Fibroblast of the conjunctiva (primary cell): ENCODE data around the gene MIEF1.

Experiments used
- DNase-seq: peaks from one replicate; pipeline ENCODE4 v3.0.0-alpha.2; 2010; ENCODE audit warnings: low read depth

The MIEF1 gene

DNA sequence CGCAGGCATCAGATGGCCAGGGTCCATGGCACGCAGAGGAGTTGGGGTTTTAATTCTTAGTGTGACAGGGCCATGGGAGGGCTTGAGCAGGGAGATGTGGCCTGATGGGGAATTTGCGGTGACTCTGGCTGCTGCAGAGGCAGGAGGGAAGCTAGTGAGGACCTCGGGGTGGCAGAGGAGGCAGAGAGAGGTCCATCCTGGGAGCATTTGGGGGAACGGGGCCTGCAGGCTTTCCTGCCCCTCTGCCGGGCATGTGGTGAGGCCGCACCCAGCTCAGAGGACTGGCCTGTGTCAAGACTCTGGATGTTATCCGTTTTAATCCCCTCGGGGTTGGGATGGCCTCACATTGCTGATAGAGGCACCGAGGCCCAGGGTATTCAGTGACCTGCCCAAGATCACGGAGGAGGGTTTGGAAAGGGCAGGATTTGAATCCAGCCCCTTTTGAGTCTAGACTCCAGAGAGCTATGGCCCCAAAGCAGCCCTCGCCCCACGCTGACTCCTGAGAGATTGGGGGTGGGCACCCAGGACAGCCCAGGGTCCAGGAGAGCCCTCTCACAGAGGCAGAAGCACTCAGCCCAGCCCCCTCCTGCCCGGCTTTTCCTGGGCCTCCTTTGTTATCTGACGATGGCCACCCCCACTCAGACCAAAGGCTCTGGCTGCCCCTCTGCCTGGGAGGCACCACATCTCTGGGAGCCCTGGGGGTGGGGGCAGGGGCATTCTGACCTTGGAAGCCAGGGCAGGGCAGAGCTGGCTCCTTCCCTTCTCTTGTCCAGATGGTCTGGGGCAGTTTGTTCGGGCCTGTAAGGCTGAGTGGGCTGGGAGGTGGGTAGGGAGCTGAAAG lies 31.4 kb upstream of the MIEF1 start:
- DNase-seq = no peak

DNA sequence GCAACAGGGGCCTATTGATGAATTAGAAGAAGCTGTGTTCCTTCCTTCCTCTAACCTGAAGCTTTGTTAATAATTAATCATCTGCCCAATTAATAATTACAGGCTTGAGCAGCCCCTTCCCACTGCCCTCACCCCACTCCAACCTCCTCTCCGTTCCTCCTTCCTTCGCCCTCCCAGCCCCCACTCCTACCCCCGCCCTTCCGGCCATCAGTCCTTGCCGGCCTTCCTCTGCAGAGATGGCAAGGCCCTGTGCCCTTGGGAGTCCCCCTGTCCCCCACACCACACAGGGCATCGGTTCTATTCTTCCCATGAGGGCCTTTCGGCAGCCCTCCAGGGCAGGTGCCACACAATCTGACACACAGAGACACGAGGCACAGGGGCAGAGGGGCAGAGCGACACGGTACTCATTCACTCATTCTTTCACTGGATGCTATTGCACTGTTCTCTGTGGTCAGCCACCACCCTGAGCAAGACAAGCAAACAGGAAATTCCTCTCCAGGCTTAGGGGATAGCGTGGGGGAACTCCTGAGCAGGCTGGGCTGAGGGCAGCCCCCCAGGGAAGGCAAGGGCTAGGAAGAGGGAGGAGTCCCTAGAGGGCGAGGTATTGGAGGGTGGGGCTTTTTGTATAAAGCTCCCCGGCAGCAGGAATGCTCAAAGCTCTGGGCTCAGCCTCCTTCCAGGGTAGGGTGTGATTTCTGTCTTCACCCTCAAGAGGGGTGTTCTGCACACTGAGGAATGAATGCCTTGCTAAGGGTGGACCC lies 30.5 kb upstream of the MIEF1 start:
- no peak for DNase-seq

DNA sequence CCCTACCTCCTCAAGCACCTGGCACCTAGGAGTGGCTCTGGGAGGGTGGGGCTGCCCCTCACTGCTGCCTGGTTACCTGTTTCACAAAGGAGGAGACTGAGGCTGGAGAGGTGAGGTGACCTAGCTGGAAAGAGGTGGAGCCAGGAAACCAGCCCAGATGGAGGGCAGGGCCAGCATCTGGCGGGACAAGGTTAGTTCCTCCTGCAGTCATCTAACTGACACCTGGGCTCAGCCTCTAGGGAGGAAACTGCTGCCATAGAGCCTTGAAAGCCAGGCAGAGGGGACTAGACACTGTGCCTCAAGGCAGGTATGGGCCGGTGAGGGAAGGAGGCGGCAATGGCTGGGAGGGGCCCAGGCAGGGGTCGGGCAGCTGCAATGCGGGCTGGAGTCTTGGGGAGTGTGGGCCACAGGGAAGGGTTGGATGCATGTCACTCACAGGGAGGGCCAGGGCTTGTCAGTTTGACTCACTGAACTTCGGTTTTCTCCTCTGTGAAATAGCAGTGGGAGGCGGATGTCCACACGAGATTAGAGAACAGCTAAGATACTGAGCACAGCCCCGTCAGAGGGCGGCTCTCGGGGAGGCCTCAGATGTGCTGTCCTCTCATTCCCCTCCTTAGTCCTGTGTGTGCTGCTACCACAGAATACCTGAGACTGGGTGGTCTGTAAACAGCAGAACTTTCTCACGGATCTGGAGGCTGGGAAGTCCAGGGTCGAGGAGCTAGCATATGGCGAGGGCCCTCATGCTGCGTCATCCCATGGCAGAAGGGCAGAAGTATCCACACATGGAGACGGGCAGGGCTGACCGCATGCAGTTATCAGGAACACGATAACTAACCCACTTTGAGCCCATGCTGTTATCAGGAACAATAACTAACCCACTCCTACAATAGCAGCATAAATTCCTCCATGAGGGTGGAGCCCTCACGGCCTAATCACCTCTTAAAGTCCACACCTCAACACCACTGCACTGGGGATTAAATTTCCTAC lies 29.2 kb upstream of the MIEF1 start:
- no peak for DNase-seq

DNA sequence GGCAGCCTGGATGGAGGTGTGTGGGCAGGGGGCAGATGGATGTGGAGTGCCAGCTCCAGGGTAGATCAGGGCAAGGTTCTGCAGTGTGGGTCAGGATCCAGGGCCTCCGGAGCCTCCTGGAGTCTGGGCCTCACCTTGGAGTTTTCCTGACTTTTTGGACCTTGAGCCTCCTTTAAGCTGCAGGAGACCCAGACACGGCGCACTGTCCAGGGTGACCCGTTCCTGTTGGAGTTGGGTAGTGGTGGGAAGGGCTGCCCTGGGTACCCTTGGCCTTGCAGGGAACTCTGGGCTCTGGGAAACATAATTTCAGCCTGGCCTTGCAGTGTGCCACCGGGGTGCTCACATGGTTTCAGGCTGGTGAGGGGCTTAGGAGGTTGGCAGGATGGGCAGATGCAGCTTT lies 28.2 kb upstream of the MIEF1 start:
- no peak for DNase-seq

DNA sequence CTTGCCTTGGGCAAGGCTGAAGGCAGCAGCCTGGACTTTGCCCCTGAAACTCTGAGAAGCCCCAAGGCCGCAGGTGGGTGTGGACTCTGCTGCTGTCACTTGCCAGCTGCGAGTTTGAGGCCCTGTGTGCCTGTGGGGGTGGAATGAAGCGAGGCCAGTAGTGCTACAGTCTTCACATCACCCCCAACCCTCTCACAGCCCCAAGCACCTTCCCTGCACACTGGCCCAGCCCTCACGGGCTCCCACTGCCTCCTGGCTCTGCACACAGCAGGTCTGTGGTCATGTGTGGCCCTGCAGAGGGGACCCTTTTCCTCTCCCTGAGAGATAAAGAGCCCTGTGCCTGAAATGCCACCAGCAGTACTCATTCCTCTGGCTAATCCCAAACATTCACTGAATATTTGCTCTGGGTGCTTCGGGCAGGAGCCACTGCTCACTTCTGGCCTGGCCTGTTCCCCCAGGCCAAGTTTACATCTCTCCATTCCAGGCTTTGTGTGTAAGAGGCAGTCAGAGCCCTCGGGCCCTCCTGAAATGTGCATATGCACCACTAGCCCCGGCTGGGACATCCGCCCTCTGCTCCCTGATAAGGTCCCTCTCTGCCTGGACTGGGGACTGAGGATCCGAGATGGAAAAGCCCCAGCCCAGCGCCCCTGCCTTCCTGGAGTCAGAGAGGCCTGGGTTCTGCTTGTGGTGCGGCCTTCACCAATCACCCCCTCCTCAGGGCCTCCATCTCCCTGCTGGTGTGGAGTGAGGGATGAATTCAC lies 27.6 kb upstream of the MIEF1 start:
- no peak for DNase-seq

DNA sequence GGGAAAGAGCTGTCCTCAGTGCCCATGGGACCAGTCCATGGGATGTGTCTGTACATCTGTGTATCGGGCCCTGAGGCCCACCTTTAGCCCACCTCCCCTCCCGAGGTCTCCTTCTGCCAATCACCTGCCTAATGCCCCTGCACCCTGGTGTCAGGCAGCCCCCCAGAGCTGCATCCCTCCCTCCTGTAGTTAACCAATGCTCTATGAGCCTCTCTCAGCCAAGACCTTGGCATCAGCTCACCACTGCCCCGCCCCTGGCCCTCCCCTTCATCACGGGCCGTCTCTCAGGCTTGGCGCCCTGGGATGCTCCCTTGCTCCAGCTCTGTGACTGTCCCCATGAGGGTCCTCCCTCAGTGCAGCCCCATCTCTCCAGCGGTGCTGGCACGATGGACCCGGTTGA lies 26.8 kb upstream of the MIEF1 start:
- DNase-seq = no peak

DNA sequence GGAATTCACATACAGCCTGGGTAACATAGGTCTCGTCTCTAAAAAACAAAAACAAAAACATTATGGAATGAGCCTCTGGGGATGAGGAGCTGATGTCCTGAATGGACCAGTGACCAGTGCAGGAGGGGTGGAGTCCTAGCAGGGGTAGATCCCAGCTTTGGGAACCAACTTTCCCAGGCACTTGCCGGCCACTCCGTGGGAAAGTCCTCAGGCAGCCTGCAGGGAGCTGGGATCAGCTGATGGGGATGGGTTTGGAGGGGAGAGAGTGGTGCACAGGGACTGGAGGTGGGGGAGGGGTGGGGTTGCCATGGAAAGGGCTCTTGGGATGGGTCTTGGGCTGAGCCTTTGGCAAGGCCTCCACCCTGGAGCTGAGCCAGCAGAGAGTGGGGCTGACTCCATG lies 26.2 kb upstream of the MIEF1 start:
- DNase-seq = no peak

DNA sequence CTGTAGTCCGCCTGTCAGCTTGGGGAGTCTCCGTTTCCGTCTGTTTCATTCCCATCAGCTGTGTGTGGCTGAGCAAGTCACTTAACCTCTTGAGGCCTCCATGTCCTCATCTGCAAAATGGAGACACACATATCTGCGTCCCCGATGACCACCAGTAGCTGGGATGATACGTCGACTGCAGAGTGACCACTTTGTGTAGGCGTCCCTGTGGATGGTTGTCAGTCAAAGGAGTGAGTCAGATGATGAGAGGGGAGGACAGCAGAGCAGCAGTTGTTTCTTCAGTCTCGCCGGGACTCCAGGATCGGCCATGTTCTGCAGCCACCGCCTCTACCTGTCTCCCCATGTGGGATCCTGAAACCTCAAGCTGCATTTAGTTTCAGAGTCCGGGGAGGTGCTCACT lies 25.4 kb upstream of the MIEF1 start:
- DNase-seq = no peak

DNA sequence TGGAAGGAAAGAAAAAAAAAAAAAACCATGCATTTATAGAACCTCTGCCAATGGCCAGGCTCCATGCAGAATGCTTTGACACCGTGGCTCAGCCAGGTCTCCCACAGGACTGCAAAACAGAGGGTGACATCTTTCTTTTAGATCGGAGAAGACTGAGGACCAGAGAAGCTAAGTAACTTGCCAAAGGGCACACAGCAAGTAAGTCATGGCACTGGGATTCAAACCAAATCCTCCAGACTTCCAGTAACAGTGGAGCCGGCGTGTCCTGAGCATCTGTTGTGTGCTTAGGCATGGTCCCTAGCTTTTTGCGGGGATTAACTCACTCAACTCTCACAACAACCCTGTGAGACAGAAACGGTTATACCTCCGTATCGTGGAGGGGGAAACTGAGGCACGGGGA lies 24.5 kb upstream of the MIEF1 start:
- DNase-seq = no peak

DNA sequence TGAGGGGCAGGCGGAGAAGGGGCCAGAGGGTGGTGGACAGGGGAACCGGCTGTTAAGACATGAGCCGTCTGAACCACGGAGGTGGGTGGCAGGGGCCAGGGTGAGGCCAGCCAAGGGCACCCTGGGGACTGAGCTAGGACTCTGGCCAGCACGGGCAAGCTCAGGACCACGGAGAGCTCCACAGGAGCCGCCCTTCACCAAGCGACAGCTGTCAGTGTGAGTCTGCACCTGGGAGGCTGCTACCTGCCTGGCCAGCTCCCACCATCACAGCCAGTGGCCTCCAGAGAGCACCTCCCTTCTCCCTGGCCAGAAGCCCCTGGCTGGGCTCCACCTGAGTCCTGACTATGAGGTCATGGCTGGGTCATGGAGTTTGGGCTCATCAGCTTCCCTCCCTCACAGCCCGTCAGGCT lies 23.6 kb upstream of the MIEF1 start:
- no peak for DNase-seq

DNA sequence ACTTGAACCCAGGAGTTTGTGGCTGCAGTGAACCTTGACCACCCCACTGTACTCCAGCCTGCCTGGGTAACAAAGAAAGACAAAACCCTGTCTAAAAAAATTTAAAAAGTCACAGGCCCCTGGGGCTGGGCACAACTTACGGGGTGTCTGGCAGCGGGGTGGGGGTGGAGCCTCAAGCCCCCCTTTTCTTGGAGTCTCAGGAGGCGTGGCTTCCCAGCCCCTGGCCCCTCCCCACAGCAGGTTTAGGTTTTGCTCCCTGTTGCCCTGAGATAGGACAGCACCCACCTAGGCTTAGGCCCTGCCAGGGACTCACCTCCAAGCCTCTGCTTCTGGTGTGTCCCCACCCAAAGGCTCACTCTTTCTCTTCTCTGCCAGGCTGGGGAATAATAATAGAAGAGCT lies 22.8 kb upstream of the MIEF1 start:
- DNase-seq = no peak

DNA sequence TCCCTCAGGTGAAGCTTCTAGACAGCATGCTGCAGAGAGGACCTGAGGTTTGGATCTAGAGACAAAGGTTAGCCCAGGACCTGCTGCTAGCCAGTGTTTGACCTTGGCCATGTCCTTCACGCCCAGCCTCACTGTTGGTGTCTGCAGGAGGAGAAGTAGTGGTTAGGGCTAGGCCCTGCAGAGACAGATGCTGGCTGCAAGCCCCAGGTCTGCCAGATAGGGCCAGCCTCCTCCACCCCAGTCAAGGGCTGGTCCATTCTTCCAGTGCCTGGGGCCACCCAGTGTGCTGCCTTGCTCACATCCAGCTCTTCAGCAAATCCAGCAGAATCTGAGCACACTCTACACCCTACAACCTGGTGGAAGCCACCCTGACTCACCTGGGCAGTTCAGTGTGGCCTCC lies 21.5 kb upstream of the MIEF1 start:
- DNase-seq = no peak

DNA sequence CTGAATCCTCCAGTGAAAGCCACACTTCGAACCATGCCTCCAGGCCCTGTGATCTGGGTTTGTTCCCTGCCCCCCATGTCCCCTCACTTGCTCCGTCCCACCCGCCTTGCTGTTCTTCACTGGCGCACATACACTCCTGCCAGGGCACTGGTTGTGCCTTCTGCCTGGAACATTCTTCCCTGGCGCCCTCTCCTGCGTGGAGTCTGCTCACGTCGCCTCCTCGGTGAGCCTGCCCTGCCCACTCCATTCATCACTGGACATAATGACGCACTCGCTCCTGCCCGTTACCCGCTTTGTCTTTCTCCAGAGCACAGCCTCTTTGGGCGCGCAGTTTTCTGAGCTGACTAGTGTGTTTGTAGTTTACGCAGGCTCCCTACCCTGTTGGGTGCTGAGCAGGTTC lies 21.0 kb upstream of the MIEF1 start:
- no peak for DNase-seq

DNA sequence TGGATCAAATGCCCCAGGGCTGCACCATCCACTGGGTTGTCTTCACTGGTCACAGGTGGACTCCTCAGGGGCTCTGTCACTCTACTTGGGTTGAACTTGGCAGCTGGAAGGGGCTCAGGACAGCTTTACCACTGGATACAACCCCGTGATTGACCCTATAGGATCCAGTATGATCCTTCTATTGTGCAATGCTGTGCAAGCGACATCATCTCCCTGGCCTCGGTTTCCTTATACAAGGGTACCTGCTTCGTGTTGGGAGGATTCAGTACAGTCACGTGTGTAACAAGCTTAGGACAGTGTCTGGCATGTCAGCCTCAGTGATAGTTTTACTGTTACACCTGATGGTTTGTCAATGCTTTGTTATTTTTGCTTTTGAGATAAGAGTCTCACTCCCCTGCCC lies 20.5 kb upstream of the MIEF1 start:
- no peak for DNase-seq

DNA sequence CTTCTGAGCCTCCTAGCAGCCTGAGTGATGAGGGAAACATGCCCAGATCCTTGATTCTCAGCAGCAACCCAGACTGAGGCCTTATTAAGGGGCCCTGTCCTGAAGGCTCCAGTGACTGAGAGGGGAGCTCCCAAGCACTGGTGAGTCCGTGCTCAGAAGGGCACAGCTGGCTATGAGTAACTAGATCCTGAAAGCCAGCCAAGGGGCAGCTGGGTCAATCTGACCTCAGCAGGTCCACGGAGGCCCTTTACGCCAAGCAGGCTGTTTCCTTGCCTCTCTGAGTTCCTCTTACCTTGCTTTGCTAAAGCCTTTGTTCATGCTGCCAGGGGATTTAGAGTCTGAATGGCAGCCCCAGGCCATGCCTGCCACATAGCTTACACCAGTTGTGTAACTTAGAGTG lies 19.3 kb upstream of the MIEF1 start:
- no peak for DNase-seq

DNA sequence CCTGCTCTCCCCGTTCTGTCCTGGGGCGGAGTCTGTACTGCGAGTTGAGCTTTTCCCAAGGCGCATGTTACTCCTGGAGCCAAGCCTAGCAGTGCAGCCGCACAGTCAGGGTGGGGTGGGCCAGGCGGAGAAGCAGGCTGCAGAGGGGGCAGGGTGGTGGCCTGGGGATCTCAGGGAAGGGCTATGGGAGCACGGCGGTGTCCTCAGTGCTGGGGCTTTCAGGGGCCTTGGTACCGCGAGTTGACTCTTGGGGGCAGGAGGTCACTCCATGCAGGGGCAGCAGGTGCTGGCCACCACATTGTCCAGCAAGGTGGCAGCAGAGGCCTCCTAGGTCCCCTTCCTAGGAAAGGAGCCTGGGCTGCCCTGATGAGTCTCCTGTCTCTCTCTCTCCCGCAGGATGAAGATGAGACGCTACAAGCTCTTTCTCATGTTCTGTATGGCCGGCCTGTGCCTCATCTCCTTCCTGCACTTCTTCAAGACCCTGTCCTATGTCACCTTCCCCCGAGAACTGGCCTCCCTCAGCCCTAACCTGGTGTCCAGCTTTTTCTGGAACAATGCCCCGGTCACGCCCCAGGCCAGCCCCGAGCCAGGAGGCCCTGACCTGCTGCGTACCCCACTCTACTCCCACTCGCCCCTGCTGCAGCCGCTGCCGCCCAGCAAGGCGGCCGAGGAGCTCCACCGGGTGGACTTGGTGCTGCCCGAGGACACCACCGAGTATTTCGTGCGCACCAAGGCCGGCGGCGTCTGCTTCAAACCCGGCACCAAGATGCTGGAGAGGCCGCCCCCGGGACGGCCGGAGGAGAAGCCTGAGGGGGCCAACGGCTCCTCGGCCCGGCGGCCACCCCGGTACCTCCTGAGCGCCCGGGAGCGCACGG lies 14.9 kb upstream of the MIEF1 start:
- no peak for DNase-seq

DNA sequence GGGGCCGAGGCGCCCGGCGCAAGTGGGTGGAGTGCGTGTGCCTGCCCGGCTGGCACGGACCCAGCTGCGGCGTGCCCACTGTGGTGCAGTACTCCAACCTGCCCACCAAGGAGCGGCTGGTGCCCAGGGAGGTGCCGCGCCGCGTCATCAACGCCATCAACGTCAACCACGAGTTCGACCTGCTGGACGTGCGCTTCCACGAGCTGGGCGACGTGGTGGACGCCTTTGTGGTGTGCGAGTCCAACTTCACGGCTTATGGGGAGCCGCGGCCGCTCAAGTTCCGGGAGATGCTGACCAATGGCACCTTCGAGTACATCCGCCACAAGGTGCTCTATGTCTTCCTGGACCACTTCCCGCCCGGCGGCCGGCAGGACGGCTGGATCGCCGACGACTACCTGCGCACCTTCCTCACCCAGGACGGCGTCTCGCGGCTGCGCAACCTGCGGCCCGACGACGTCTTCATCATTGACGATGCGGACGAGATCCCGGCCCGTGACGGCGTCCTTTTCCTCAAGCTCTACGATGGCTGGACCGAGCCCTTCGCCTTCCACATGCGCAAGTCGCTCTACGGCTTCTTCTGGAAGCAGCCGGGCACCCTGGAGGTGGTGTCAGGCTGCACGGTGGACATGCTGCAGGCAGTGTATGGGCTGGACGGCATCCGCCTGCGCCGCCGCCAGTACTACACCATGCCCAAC lies 14.1 kb upstream of the MIEF1 start:
- no peak for DNase-seq

DNA sequence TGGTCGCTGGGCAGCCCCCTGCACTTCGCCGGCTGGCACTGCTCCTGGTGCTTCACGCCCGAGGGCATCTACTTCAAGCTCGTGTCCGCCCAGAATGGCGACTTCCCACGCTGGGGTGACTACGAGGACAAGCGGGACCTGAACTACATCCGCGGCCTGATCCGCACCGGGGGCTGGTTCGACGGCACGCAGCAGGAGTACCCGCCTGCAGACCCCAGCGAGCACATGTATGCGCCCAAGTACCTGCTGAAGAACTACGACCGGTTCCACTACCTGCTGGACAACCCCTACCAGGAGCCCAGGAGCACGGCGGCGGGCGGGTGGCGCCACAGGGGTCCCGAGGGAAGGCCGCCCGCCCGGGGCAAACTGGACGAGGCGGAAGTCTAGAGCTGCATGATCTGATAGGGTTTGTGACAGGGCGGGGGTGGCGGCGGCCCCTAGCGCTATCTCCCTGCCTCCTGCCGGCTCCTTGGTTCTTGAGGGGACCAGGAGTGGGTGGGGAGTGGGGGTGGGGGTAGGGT lies 13.5 kb upstream of the MIEF1 start:
- no peak for DNase-seq
